Prostate gland (tissue), 2 donors: ENCODE results near the gene PAK5.

Source experiments
- CTCF ChIP-seq, 4 experiments: fragments of 200-600 bp in 2 of 4; fragments of 450-650 bp in 2 of 4; sonication (generic) in 2 of 4; IDR thresholded peaks; 1 replicate in 3 of 4; 2 replicates in 1 of 4; pipeline ENCODE4 v1.5.1; 2016 to 2019; ENCODE audit warnings: antibody characterized with exemption in 4 of 4, mild to moderate bottlenecking in 2 of 4, moderate library complexity in 2 of 4
- POLR2A ChIP-seq: fragments of 450-650 bp; IDR thresholded peaks from one replicate; pipeline ENCODE4 v1.6.1; 2016; ENCODE audit warnings: antibody characterized with exemption, mild to moderate bottlenecking

GRCh38 chr20:9608639-9609340 lies 230.1 kb downstream of the PAK5 start:
- no peak for TF ChIP-seq POLR2A
- TF ChIP-seq CTCF (IDR thresholded peaks at IDR 0.05), result no peak
